Measurements from ENCODE around the gene DNAH9.

Gene DNAH9

GRCh38 chr17:11805138-11805537, 206.9 kb downstream of the DNAH9 start:
- CTCF ChIA-PET = no interaction called here
- POLR2A ChIA-PET = no interaction called here
- DNase-seq (ENCODE audit: extremely low spot score) = no peak
- TF ChIP-seq CTCF (IDR thresholded peaks at IDR 0.05; ENCODE audit: control extremely low read depth, extremely low read depth, low read depth, missing control alignments) = no peak

GRCh38 chr17:11805952-11806351, 207.7 kb downstream of the DNAH9 start:
- TF ChIP-seq CTCF (IDR thresholded peaks at IDR 0.05; ENCODE audit: control extremely low read depth, extremely low read depth, low read depth, missing control alignments) = no peak
- POLR2A ChIA-PET = no interaction called here
- no peak for DNase-seq (ENCODE audit: extremely low spot score)
- CTCF ChIA-PET = no interaction called here

GRCh38 chr17:11807606-11808005, 209.3 kb downstream of the DNAH9 start:
- ChIA-PET POLR2A (no interaction called here), CTCF (no interaction called here)
- DNase-seq (ENCODE audit: extremely low spot score) = no peak
- TF ChIP-seq CTCF (IDR thresholded peaks at IDR 0.05; ENCODE audit: control extremely low read depth, extremely low read depth, low read depth, missing control alignments) = no peak

- CTCF ChIA-PET = no interaction called here
- DNase-seq (ENCODE audit: extremely low spot score) = no peak
- TF ChIP-seq CTCF (IDR thresholded peaks at IDR 0.05; ENCODE audit: control extremely low read depth, extremely low read depth, low read depth, missing control alignments) = no peak
- POLR2A ChIA-PET = no interaction called here
These were observed 215.0 kb downstream of the DNAH9 start for GRCh38 chr17:11813278-11813677.

GRCh38 chr17:11813871-11814270, 215.6 kb downstream of the DNAH9 start:
- no peak for DNase-seq (ENCODE audit: extremely low spot score)
- CTCF ChIA-PET = no interaction called here
- POLR2A ChIA-PET = no interaction called here
- no peak for TF ChIP-seq CTCF (IDR thresholded peaks at IDR 0.05; ENCODE audit: control extremely low read depth, extremely low read depth, low read depth, missing control alignments)

- no peak for DNase-seq (ENCODE audit: extremely low spot score)
- TF ChIP-seq CTCF (IDR thresholded peaks at IDR 0.05; ENCODE audit: control extremely low read depth, extremely low read depth, low read depth, missing control alignments) = no peak
- ChIA-PET POLR2A (no interaction called here), CTCF (no interaction called here)
These were observed 216.5 kb downstream of the DNAH9 start for GRCh38 chr17:11814655-11815262.

- ChIA-PET POLR2A (no interaction called here), CTCF (no interaction called here)
- DNase-seq (ENCODE audit: extremely low spot score) = no peak
- TF ChIP-seq CTCF (IDR thresholded peaks at IDR 0.05; ENCODE audit: control extremely low read depth, extremely low read depth, low read depth, missing control alignments) = no peak
These were observed 218.1 kb downstream of the DNAH9 start for GRCh38 chr17:11816409-11816808.

Measured in GM10248 (cell line).